Activated CD8-positive, alpha-beta memory T cell treated with anti-CD3 and anti-CD28 coated beads, Interleukin-2, amount 10 ng/mL, durations not matched to agents 7 days and 5 days (primary cell): ENCODE results near the gene MRPS14. TPM values are rescaled to one million over a fixed set of nuclear protein-coding genes. Genes with fewer than 3 reads are reported as not detected.
"Not testable (repeated sequence)": the region's sequence is repeated elsewhere in the genome, so short reads cannot be mapped to it uniquely, and the experiment has no call there.

ENCODE experiments used
- ATAC-seq: fragments of 150-1000 bp; cut with Tn5 transposase; one replicate; pipeline ENCODE4 v1.10.0; 2021; ENCODE audit warnings: moderate library complexity
- CTCF ChIA-PET: fragments of 350-600 bp; sonication (Branson Sonifier 250); formaldehyde crosslinking; loops from one replicate; lab custom pipeline; 2021; ENCODE audit warnings: antibody characterized with exemption; lab: Charles Lee
- DNase-seq: peaks from one replicate; pipeline ENCODE4 v3.0.0-alpha.2; 2020
- H3K27ac Mint-ChIP-seq: one replicate; pipeline ENCODE4 v1.8.0; 2021; ENCODE audit warnings: mild to moderate bottlenecking, mixed read lengths
- H3K27me3 Mint-ChIP-seq: one replicate; pipeline ENCODE4 v1.8.0; 2021; ENCODE audit warnings: mixed read lengths
- H3K36me3 Mint-ChIP-seq: one replicate; pipeline ENCODE4 v1.8.0; 2021; ENCODE audit warnings: mild to moderate bottlenecking, mixed read lengths
- H3K4me1 Mint-ChIP-seq: one replicate; pipeline ENCODE4 v1.8.0; 2021; ENCODE audit warnings: mixed read lengths
- H3K4me3 Mint-ChIP-seq: one replicate; pipeline ENCODE4 v1.8.0; 2021; ENCODE audit warnings: mild to moderate bottlenecking, moderate library complexity, mixed read lengths
- H3K9me3 Mint-ChIP-seq: one replicate; pipeline ENCODE4 v1.8.0; 2022; ENCODE audit warnings: low read depth, mixed read lengths
- total RNA-seq, 2 experiments: library from RNA; stranded (reverse); gene quantifications; one replicate each; pipeline ENCODE4 v1.2.3, GENCODE V29; 2021

The MRPS14 gene
- total RNA-seq, 2 experiments from 2014 or later = 33.5 to 40.4 TPM

DNA sequence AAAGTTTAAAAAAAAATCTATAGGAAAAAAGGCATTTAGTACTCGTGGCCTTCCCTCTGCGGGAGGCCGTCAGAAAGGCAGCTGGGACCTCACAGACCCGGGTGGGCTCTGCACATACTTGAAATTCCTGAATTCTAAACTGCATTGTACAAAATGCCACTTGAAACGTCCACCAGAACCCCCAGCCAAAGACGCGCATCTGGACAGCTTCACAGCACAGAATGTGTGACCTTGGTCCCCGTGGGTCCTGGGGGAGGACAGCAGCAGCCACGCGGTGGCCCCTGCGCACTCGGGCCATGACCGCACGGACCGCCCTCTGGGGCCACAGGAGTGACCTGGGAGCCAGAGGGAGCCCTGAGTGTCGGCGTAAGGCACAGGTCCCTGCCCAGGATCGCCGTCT is 20.6 kb upstream of the MRPS14 start:
- Mint-ChIP-seq H3K36me3 (no peaks in the 10 kb centered on the region), H3K4me3 (no peak overlapping the region), H3K9me3 (no peaks in the 10 kb centered on the region), H3K27ac (no peak overlapping the region), H3K4me1 (no peaks in the 10 kb centered on the region), H3K27me3 (peaks cover 29% of the 10 kb centered on the region)
- CTCF ChIA-PET = no interaction called here
- no peak for ATAC-seq
- DNase-seq = no peak

GRCh38 chr1:175042650-175043049 is 19.4 kb upstream of the MRPS14 start:
- CTCF ChIA-PET = interaction anchor here (0.9 kb wide), 1 partner anchor 13 kb away, joined by 3 read pairs; no protein-coding TSS in a partner anchor
- H3K36me3 Mint-ChIP-seq = no peaks in the 10 kb centered on the region

DNA sequence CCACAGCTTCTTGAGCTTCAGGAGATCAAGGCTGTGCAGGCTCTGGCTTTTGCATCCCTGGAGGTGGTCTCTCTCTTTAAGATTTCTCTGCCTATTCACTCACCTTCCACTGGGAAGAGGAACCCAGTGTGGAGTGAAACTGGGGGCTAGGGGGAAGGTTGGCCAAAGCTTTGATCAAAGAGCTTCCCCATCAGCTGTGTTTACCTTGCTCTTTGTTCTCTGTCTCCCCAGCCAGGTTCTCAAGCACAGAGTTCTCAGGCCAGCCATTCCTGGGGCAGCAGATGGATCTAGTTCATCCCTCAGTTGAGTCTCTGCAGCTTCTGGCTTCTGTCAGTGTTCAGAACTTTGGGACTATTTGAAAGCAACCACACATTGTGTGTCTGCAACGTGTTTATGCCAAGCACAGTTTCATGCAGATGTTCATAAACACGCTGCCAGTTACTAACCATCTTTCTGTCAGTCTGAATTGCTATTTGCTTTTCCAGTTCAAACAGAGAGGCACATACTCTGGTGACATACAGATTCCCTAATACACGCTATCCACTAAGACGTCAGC is 17.2 kb upstream of the MRPS14 start:
- CTCF ChIA-PET = interaction anchor here (2.6 kb wide), 1 partner anchor 85 kb away, joined by 8 read pairs; no protein-coding TSS in a partner anchor
- Mint-ChIP-seq H3K4me3 (no peak overlapping the region), H3K27me3 (peaks cover 23% of the 10 kb centered on the region), H3K27ac (no peak overlapping the region), H3K9me3 (no peaks in the 10 kb centered on the region), H3K36me3 (no peaks in the 10 kb centered on the region), H3K4me1 (no peaks in the 10 kb centered on the region)
- ATAC-seq (no peak), DNase-seq (no peak)

More at GRCh38 chr1:175042650-175043049, 19.4 kb upstream of the MRPS14 start:
- Mint-ChIP-seq H3K4me1 (no peaks in the 10 kb centered on the region), H3K9me3 (no peaks in the 10 kb centered on the region), H3K27ac (no peak overlapping the region), H3K4me3 (no peak overlapping the region), H3K27me3 (peaks cover 19% of the 10 kb centered on the region)
- no peak for DNase-seq
- ATAC-seq = no peak

DNA sequence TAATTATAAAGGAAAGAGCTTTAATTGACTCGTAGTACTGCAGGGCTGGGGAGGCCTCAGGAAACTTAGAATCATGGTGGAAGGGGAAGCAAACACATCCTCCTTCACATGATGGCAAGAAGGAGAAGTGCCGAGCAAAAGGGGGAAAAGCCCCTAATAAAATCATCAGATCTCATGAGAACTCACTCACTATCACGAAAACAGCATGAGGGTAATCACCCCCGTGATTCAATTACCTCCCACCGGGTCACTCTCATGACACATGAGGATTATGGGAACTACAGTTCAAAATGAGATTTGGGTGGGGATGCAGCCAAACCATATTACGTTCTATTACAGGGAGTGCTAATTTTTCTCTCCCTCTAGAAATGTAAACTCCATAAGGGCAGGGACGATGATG is 14.2 kb upstream of the MRPS14 start:
- no peak overlapping the region for H3K4me3 Mint-ChIP-seq
- peaks cover 17% of the 10 kb centered on the region for H3K27me3 Mint-ChIP-seq
- no peaks in the 10 kb centered on the region for H3K36me3 Mint-ChIP-seq
- CTCF ChIA-PET = interaction anchor here (1.0 kb wide), 2 partner anchors 8 to 88 kb away, joined by 3 to 4 read pairs; no protein-coding TSS in a partner anchor
- ATAC-seq (no peak), DNase-seq (no peak)
- no peak overlapping the region for H3K27ac Mint-ChIP-seq
- H3K4me1 Mint-ChIP-seq = no peaks in the 10 kb centered on the region
- no peaks in the 10 kb centered on the region for H3K9me3 Mint-ChIP-seq

- Mint-ChIP-seq H3K36me3 (no peaks in the 10 kb centered on the region), H3K27ac (no peak overlapping the region), H3K4me3 (no peak overlapping the region), H3K27me3 (peaks cover 17% of the 10 kb centered on the region), H3K9me3 (no peaks in the 10 kb centered on the region), H3K4me1 (no peaks in the 10 kb centered on the region)
- CTCF ChIA-PET = interaction anchor here (1.4 kb wide), 1 partner anchor 89 kb away, joined by 5 read pairs; no protein-coding TSS in a partner anchor
- no peak for DNase-seq
- no peak for ATAC-seq
These were observed 13.3 kb upstream of the MRPS14 start for GRCh38 chr1:175036476-175036875.

- DNase-seq (no peak), ATAC-seq (no peak)
- Mint-ChIP-seq H3K4me3 (no peak overlapping the region), H3K27me3 (peaks cover 17% of the 10 kb centered on the region), H3K27ac (no peak overlapping the region), H3K4me1 (no peaks in the 10 kb centered on the region), H3K9me3 (no peaks in the 10 kb centered on the region), H3K36me3 (no peaks in the 10 kb centered on the region)
- CTCF ChIA-PET = interaction anchor here (1.4 kb wide), 1 partner anchor 89 kb away, joined by 5 read pairs; no protein-coding TSS in a partner anchor
These were observed 12.6 kb upstream of the MRPS14 start for GRCh38 chr1:175035865-175036264.

- H3K36me3 Mint-ChIP-seq = no peaks in the 10 kb centered on the region
- no peak for ATAC-seq
These were observed 11.6 kb upstream of the MRPS14 start for GRCh38 chr1:175034775-175035174.

GRCh38 chr1:175033953-175034352 is 10.7 kb upstream of the MRPS14 start:
- Mint-ChIP-seq H3K4me1 (peaks cover 8% of the 10 kb centered on the region), H3K27ac (no peak overlapping the region), H3K9me3 (no peaks in the 10 kb centered on the region), H3K36me3 (no peaks in the 10 kb centered on the region), H3K27me3 (peaks cover 12% of the 10 kb centered on the region), H3K4me3 (no peak overlapping the region)
- CTCF ChIA-PET = interaction anchor here (0.9 to 2.4 kb wide), 3 partner anchors 86 to 121 kb away, joined by 3 to 5 read pairs (median 4); no protein-coding TSS in a partner anchor
- ATAC-seq (no peak), DNase-seq (no peak)

More at GRCh38 chr1:175034775-175035174, 11.6 kb upstream of the MRPS14 start:
- peaks cover 2% of the 10 kb centered on the region for H3K4me1 Mint-ChIP-seq
- H3K4me3 Mint-ChIP-seq = no peak overlapping the region
- peaks cover 17% of the 10 kb centered on the region for H3K27me3 Mint-ChIP-seq
- no peak for DNase-seq
- CTCF ChIA-PET = no interaction called here
- no peak overlapping the region for H3K27ac Mint-ChIP-seq
- no peaks in the 10 kb centered on the region for H3K9me3 Mint-ChIP-seq

DNA sequence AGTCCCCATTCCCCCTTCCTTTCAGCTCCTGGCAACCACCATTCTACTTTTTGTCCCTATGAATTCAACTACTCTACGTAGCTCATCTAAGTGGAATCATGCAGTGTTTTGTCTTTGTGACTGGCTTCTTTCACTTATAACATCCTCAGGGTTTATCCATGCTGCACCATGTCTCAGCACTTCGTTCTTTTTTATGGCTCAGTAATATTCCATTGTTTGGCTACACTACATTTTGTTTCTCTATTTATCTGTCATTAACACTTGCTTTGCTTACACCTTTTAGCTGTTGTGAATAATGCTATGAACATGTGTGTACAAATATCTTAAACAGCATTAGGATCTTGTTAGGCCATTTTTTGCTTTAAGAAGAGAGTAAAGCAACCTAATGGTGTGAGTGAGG is 1.5 kb upstream of the MRPS14 start:
- Mint-ChIP-seq H3K4me1 (peaks cover 37% of the 10 kb centered on the region), H3K27me3 (no peaks in the 10 kb centered on the region), H3K9me3 (peaks cover 4% of the 10 kb centered on the region), H3K36me3 (no peaks in the 10 kb centered on the region), H3K4me3 (peak overlapping the region; percentile 42), H3K27ac (peak overlapping the region; percentile 48)
- CTCF ChIA-PET = interaction anchor here (1.2 to 3.7 kb wide), 3 partner anchors 24 to 100 kb away, joined by 5 to 39 read pairs (median 7); partner anchors contain the start of gene CACYBP
- no peak for ATAC-seq
- DNase-seq = no peak

DNA sequence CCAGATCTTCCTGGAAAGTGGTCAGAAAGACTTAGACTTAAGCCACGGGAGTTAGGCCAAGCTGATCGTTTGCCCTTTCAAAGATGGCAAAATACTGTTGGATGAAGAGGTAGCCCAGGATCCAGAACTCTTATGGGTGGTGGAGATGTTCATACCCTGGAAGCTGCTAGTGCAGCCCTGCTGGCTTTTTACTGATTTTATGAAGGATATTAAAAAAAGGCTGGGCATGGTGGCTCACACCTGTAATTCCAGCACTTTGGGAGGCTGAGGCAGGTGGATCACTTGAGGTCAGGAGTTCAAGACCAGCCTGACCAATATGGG is 657 bp upstream of the MRPS14 start:
- peak overlapping the region; percentile 88 for H3K27ac Mint-ChIP-seq
- not testable (repeated sequence) for DNase-seq
- peaks cover 32% of the 10 kb centered on the region for H3K4me1 Mint-ChIP-seq

DNA sequence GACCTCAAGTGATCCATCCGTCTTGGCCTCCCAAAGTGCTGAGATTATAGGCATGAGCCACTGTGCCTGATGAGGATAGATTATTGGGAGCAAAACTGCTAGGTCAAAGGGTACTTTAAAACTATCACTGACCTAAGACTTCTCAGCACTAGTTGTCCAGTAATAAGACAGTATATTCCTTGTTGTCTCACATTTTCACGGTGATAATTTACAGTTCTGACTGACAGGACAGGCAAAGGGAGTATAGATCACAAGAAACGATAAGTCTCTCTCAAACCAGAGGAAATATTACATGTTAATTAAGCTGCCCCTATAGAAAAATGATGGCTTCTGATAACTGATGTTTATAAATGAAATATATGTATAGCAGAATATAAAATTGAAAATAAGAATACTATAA is 3.7 kb downstream of the MRPS14 start:
- Mint-ChIP-seq H3K36me3 (peaks cover 19% of the 10 kb centered on the region), H3K27me3 (no peaks in the 10 kb centered on the region), H3K4me1 (peaks cover 32% of the 10 kb centered on the region), H3K27ac (no peak overlapping the region), H3K9me3 (peaks cover under 1% of the 10 kb centered on the region), H3K4me3 (no peak overlapping the region)
- no peak for DNase-seq
- ATAC-seq = no peak
- CTCF ChIA-PET = no interaction called here

More for the DNA sequence above, 657 bp upstream of the MRPS14 start:
- peak overlapping the region; percentile 90 for H3K4me3 Mint-ChIP-seq
- not testable (repeated sequence) for H3K27me3 Mint-ChIP-seq, H3K36me3 Mint-ChIP-seq, ATAC-seq, H3K9me3 Mint-ChIP-seq
- CTCF ChIA-PET = interaction anchor here (0.6 to 3.7 kb wide), 7 partner anchors 9 to 224 kb away, joined by 3 to 39 read pairs (median 5); partner anchors contain the start of gene CACYBP

DNA sequence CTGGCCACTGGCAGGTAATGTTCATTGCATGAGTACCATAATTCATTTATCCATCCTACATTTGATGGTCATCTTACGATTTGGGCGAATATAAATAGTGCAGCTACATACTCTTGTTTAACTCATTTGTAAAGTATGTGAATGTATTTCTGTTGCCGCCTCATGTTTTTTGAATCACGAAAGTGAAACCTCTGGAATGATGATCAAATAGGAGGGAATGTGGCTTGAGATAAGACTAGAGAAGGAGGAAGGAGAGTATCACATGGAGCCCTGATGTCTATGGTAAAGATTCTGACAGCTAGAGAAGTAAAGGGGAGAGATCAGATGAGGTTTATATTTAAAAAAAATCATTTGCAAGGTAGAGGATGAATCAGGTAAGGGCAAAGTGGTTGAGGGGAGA is 8.0 kb downstream of the MRPS14 start:
- DNase-seq (no peak), ATAC-seq (no peak)
- Mint-ChIP-seq H3K27ac (no peak overlapping the region), H3K9me3 (no peaks in the 10 kb centered on the region), H3K27me3 (no peaks in the 10 kb centered on the region), H3K4me1 (peaks cover 5% of the 10 kb centered on the region), H3K36me3 (peaks cover 49% of the 10 kb centered on the region), H3K4me3 (no peak overlapping the region)
- CTCF ChIA-PET = interaction anchor here (0.7 to 1.4 kb wide), 3 partner anchors 8 to 15 kb away, joined by 3 to 6 read pairs (median 4); partner anchors contain the start of gene MRPS14

DNA sequence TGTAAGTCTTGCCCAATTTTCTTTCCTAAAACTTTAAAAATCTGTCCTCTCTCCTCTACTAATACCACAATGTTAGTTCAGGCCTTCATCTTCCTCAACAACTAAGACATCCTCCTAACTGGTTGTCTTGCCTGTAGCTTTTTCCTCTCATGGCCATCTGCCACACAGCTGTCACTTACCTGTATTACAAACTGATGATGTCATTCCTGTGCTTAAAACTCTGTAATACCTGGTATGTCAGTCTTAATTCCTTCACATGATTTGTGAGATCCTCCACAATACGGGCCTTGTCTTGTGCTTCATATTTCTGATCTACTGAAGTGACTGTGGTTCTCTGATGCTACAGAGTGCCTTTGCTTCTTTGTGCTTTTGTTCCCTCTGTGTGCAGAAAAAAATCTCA is 9.8 kb downstream of the MRPS14 start:
- no peak overlapping the region for H3K27ac Mint-ChIP-seq
- CTCF ChIA-PET = interaction anchor here (1.3 kb wide), 1 partner anchor 14 kb away, joined by 4 read pairs; no protein-coding TSS in a partner anchor
- H3K27me3 Mint-ChIP-seq = no peaks in the 10 kb centered on the region
- DNase-seq (no peak), ATAC-seq (no peak)
- peaks cover 8% of the 10 kb centered on the region for H3K4me1 Mint-ChIP-seq
- no peak overlapping the region for H3K4me3 Mint-ChIP-seq
- H3K9me3 Mint-ChIP-seq = no peaks in the 10 kb centered on the region
- H3K36me3 Mint-ChIP-seq = peaks cover 61% of the 10 kb centered on the region

GRCh38 chr1:175009532-175009931 is 13.7 kb downstream of the MRPS14 start:
- Mint-ChIP-seq H3K36me3 (peaks cover 68% of the 10 kb centered on the region), H3K4me1 (peaks cover 23% of the 10 kb centered on the region), H3K27me3 (no peaks in the 10 kb centered on the region), H3K4me3 (no peak overlapping the region), H3K27ac (no peak overlapping the region), H3K9me3 (no peaks in the 10 kb centered on the region)
- DNase-seq (no peak), ATAC-seq (no peak)
- CTCF ChIA-PET = no interaction called here
